ENCODE results near the gene UBR4.

The UBR4 gene

GRCh38 chr1:19073311-19074186, 136.5 kb downstream of the UBR4 start:
- no peaks in the 10 kb centered on the region for H3K9me2 ChIP-seq (replicated peaks; ENCODE audit: control insufficient read depth, low read length)
- no peak overlapping the region for H3K27ac ChIP-seq (ENCODE audit: low read depth, low read length)
- H3K4me3 ChIP-seq (ENCODE audit: low read length), result no peak overlapping the region
- TF ChIP-seq CTCF (IDR thresholded peaks at IDR 0.05; ENCODE audit: low read depth, low read length, poor library complexity, severe bottlenecking) (no peak), EZH2phosphoT487 (IDR thresholded peaks at IDR 0.05; ENCODE audit: borderline replicate concordance, low read length) (no peak)
- no peaks in the 10 kb centered on the region for H3K9me3 ChIP-seq (ENCODE audit: control insufficient read depth, insufficient read depth, low read length)
- H3K4me2 ChIP-seq (ENCODE audit: low read length), result no peak overlapping the region
- no peaks in the 10 kb centered on the region for H4K20me1 ChIP-seq (ENCODE audit: control insufficient read depth, insufficient read depth, low read depth, low read length)
- H3F3A ChIP-seq (ENCODE audit: control insufficient read depth, insufficient read depth), result no peaks in the 10 kb centered on the region
- H3K79me2 ChIP-seq (ENCODE audit: control insufficient read depth, low read length), result no peaks in the 10 kb centered on the region
- H3K4me1 ChIP-seq (ENCODE audit: control insufficient read depth, low read length), result no peaks in the 10 kb centered on the region
- peaks cover 51% of the 10 kb centered on the region for H3K36me3 ChIP-seq (ENCODE audit: control insufficient read depth, low read length)
- H3K27me3 ChIP-seq (ENCODE audit: control insufficient read depth, low read length), result no peaks in the 10 kb centered on the region

GRCh38 chr1:19072285-19072981, 137.6 kb downstream of the UBR4 start:
- peaks cover 40% of the 10 kb centered on the region for H3K36me3 ChIP-seq (ENCODE audit: control insufficient read depth, low read length)
- H3K27ac ChIP-seq (ENCODE audit: low read depth, low read length), result no peak overlapping the region
- H3K4me2 ChIP-seq (ENCODE audit: low read length), result no peak overlapping the region
- no peaks in the 10 kb centered on the region for H3F3A ChIP-seq (ENCODE audit: control insufficient read depth, insufficient read depth)
- no peaks in the 10 kb centered on the region for H3K9me3 ChIP-seq (ENCODE audit: control insufficient read depth, insufficient read depth, low read length)
- H3K27me3 ChIP-seq (ENCODE audit: control insufficient read depth, low read length), result no peaks in the 10 kb centered on the region
- H3K79me2 ChIP-seq (ENCODE audit: control insufficient read depth, low read length), result no peaks in the 10 kb centered on the region
- no peaks in the 10 kb centered on the region for H3K9me2 ChIP-seq (replicated peaks; ENCODE audit: control insufficient read depth, low read length)
- no peaks in the 10 kb centered on the region for H4K20me1 ChIP-seq (ENCODE audit: control insufficient read depth, insufficient read depth, low read depth, low read length)
- no peak overlapping the region for H3K4me3 ChIP-seq (ENCODE audit: low read length)
- TF ChIP-seq EZH2phosphoT487 (IDR thresholded peaks at IDR 0.05; ENCODE audit: borderline replicate concordance, low read length) (no peak), CTCF (IDR thresholded peaks at IDR 0.05; ENCODE audit: low read depth, low read length, poor library complexity, severe bottlenecking) (no peak)
- H3K4me1 ChIP-seq (ENCODE audit: control insufficient read depth, low read length), result no peaks in the 10 kb centered on the region

- Histone ChIP-seq H3K27ac (ENCODE audit: low read depth, low read length) (no peak overlapping the region), H3K9me3 (ENCODE audit: control insufficient read depth, insufficient read depth, low read length) (no peaks in the 10 kb centered on the region), H3K27me3 (ENCODE audit: control insufficient read depth, low read length) (no peaks in the 10 kb centered on the region), H4K20me1 (ENCODE audit: control insufficient read depth, insufficient read depth, low read depth, low read length) (no peaks in the 10 kb centered on the region), H3K4me2 (ENCODE audit: low read length) (no peak overlapping the region), H3K4me3 (ENCODE audit: low read length) (no peak overlapping the region), H3K36me3 (ENCODE audit: control insufficient read depth, low read length) (peaks cover 35% of the 10 kb centered on the region), H3F3A (ENCODE audit: control insufficient read depth, insufficient read depth) (no peaks in the 10 kb centered on the region), H3K9me2 (replicated peaks; ENCODE audit: control insufficient read depth, low read length) (no peaks in the 10 kb centered on the region), H3K79me2 (ENCODE audit: control insufficient read depth, low read length) (no peaks in the 10 kb centered on the region), H3K4me1 (ENCODE audit: control insufficient read depth, low read length) (no peaks in the 10 kb centered on the region)
- no peak for TF ChIP-seq EZH2phosphoT487 (IDR thresholded peaks at IDR 0.05; ENCODE audit: borderline replicate concordance, low read length)
- no peak for TF ChIP-seq CTCF (IDR thresholded peaks at IDR 0.05; ENCODE audit: low read depth, low read length, poor library complexity, severe bottlenecking)
Observed at GRCh38 chr1:19071674-19072281, 138.3 kb downstream of the UBR4 start.

All from DOHH2 (cell line).